Muscle of leg (tissue), 11 donors: ENCODE data around the gene FGF11. TPM values are rescaled to one million over a fixed set of nuclear protein-coding genes. Genes with fewer than 3 reads are reported as not detected.

Experiments
- DNase-seq: peaks from one replicate; pipeline ENCODE4 v3.0.0; 2013
- H3K27ac ChIP-seq: one replicate; pipeline ENCODE4 v1.5.1; 2013; ENCODE audit warnings: mild to moderate bottlenecking, low read length, control low read depth
- H3K27me3 ChIP-seq: one replicate; pipeline ENCODE4 v1.6.1; 2013; ENCODE audit warnings: low read length; ENCODE audit not compliant: control insufficient read depth, insufficient read depth
- H3K36me3 ChIP-seq: one replicate; pipeline ENCODE4 v1.6.1; 2013; ENCODE audit warnings: low read length; ENCODE audit not compliant: control insufficient read depth, insufficient read depth
- H3K4me1 ChIP-seq: one replicate; pipeline ENCODE4 v1.6.1; 2013; ENCODE audit warnings: low read length; ENCODE audit not compliant: control insufficient read depth, insufficient read depth
- H3K4me3 ChIP-seq: one replicate; pipeline ENCODE4 v1.5.1; 2013; ENCODE audit warnings: low read length, control low read depth
- H3K9me3 ChIP-seq: replicated peaks from 2 replicates; pipeline ENCODE4 v1.6.1; 2013; ENCODE audit warnings: low read depth, low read length; ENCODE audit not compliant: control insufficient read depth
- WGBS: methylation state at CpG from one replicate; pipeline ENCODE4 v1.1.5; 2013; ENCODE audit warnings: missing lambda C conversion rate; ENCODE audit not compliant: insufficient coverage; 5-methylcytosine and 5-hydroxymethylcytosine counted together
- polyA plus RNA-seq, 8 donors: library from polyadenylated mRNA; unstranded; fragments of 120-200 nt; gene quantifications; one replicate each; pipeline versions ENCODE4 v1.2.1 to v1.2.3, GENCODE V29; 2013; ENCODE audit warnings: inconsistent platforms in 1 of 8, low replicate concordance in 1 of 8; ENCODE audit not compliant: insufficient read length in 8 of 8, insufficient read depth in 1 of 8
- total RNA-seq: library from RNA; stranded (reverse); fragments of 120-200 nt; gene quantifications from one replicate; pipeline ENCODE4 v1.2.4, GENCODE V29; 2013

FGF11 gene
- total and polyA plus RNA-seq, 9 donors: 1.0 to 4.8 (median 2.0) TPM

DNA sequence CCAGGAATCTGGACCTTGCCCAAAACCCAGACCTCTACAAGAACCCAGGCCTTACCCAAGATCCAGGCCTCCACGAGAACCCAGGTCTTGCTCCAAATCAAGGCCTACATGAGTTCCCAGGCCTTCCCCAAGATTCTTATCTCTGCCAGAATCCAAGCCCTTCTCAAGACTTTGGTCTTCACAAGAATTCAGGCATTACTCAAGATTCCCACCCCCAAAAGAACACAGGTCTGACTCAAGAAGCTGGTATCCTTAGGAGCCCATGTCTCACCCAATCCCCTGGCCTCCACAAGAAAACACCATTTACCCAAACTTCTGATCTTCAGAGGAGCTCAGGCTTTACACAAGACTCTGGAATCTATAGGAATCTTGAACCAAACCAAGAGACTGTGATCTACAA lies 8.1 kb upstream of the FGF11 start:
- H3K27ac ChIP-seq: no peak overlapping the region
- H3K9me3 ChIP-seq: no peaks in the 10 kb centered on the region
- 100% methylated on average over 1 of the region's 1 CpG for WGBS
- peaks cover 11% of the 10 kb centered on the region for H3K4me1 ChIP-seq
- H3K4me3 ChIP-seq: no peak overlapping the region
- no peaks in the 10 kb centered on the region for H3K36me3 ChIP-seq
- no peak for DNase-seq
- H3K27me3 ChIP-seq: peaks cover 14% of the 10 kb centered on the region

DNA sequence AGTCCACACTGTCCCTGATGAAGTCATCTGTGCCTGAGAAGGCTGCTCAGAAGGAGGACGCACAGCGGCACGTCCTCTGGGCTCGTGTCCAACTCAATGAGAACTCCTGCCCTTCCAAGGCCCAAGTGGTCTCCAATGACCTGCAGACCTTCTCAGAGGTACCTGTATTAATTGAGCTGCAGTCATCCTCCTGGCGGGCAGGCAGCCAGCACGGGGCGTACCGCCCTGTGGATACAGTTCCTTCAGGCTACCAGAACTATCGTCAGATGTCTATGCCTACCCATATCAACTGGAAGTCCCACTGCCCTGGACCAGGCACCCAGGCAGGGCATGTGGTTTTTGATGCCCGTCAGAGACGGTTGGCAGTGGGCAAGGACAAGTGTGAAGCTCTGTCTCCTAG lies 7.0 kb upstream of the FGF11 start:
- Histone ChIP-seq H3K27me3 (peaks cover 24% of the 10 kb centered on the region), H3K36me3 (no peaks in the 10 kb centered on the region), H3K27ac (no peak overlapping the region), H3K9me3 (no peaks in the 10 kb centered on the region), H3K4me1 (peaks cover 20% of the 10 kb centered on the region), H3K4me3 (no peak overlapping the region)
- 85% methylated on average over 10 of the region's 11 CpGs for WGBS
- no peak for DNase-seq

DNA sequence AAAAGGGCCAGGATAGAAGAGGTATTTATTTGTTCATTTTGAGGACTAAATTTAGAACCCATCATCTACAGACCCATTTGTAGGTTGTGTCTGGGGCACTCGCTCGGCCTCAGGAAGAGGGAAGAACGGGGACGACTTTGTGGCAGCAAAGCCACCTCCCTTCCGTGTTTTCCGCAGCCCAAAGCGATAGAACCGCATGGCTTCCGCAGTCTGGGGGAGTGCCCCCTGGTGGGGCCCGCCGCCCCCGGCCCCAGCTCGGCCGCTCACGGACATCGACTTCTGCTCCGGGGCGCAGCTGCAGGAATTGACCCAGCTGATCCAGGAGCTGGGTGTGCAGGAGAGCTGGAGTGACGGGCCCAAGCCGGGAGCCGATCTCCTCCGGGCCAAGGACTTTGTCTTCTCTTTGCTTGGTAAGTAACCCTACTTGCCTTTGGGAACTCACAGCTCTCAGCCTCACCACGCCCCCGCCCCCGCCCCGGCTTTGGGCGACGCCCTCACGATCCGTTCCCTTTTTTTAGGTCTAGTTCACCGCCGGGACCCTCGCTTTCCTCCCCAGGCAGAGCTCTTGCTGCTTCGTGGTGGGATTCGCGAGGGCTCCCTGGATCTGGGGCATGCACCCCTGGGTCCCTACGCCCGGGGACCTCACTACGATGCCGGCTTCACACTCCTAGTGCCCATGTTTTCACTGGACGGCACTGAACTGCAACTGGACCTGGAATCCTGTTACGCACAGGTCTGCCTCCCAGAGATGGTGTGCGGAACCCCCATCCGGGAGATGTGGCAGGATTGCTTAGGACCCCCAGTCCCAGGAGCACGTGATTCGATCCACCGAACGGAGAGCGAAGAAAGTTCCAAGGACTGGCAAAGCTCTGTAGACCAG lies 3.4 kb upstream of the FGF11 start:
- WGBS: 3% methylated on average over 49 of the region's 49 CpGs
- DNase-seq: no peak
- Histone ChIP-seq H3K4me3 (peak overlapping the region; percentile 39), H3K27me3 (peaks cover 60% of the 10 kb centered on the region), H3K9me3 (no peaks in the 10 kb centered on the region), H3K4me1 (peaks cover 49% of the 10 kb centered on the region), H3K27ac (peak overlapping the region; percentile 66), H3K36me3 (no peaks in the 10 kb centered on the region)

DNA sequence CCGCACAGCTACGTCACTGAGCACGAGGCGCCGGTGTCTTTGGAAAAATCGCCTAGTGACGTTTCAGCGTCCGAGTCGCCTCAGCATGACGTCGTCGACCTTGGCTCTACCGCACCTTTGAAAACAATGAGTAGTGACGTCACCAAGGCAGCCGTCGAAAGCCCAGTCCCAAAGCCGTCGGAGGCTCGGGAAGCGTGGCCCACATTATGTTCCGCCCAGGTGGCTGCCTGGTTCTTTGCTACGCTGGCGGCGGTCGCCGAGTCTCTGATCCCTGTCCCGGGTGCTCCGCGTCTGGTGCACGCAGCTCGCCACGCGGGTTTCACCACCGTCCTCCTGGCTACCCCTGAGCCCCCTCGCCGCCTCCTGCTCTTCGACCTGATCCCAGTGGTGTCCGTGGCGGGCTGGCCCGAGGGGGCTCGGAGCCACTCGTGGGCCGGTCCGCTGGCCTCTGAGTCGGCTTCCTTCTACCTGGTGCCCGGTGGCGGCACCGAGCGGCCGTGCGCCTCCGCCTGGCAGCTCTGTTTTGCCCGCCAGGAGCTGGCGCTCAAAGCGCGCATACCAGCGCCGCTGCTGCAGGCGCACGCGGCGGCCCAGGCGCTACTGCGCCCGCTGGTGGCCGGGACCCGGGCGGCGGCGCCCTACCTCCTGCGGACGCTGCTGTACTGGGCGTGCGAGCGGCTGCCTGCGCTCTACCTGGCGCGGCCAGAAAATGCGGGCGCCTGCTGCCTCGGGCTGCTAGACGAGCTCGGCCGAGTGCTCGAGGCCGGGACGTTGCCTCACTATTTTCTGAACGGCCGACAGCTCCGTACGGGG lies 2.5 kb upstream of the FGF11 start:
- no peaks in the 10 kb centered on the region for H3K36me3 ChIP-seq
- peak overlapping the region; percentile 26 for H3K4me3 ChIP-seq
- H3K27ac ChIP-seq: peak overlapping the region; percentile 45
- H3K9me3 ChIP-seq: no peaks in the 10 kb centered on the region
- WGBS: under 1% methylated on average over 90 of the region's 92 CpGs
- peaks cover 67% of the 10 kb centered on the region for H3K27me3 ChIP-seq
- peaks cover 55% of the 10 kb centered on the region for H3K4me1 ChIP-seq
- peak; percentile 84 for DNase-seq

DNA sequence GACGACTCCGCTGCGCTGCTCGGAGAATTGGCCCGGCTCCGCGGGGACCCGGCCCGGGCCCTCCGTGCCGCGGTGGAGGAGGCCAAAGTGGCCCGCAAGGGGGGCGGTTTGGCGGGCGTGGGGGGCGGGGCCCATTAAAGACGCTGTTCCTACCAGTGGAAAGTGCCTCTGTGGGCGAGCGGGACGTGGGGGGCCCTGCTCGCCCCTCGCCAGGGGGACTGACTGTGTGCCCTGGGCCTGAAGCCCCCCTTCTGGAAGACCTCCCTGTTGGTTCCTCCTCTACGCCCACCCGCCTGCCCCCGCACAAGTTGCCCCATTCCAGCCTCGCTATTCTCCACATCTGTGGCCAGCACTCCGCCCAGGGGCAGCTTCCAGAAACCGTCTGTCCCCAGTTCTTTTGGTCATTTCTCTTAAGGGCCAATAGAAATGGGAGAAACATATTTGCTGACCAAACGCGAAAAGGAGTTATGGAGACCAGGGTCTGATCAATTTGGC lies 1.9 kb upstream of the FGF11 start:
- H3K4me3 ChIP-seq: peak overlapping the region; percentile 26
- H3K36me3 ChIP-seq: no peaks in the 10 kb centered on the region
- DNase-seq: no peak
- H3K27me3 ChIP-seq: peaks cover 69% of the 10 kb centered on the region
- H3K9me3 ChIP-seq: no peaks in the 10 kb centered on the region
- H3K27ac ChIP-seq: no peak overlapping the region
- WGBS: 12% methylated on average over 24 of the region's 31 CpGs
- peaks cover 55% of the 10 kb centered on the region for H3K4me1 ChIP-seq

DNA sequence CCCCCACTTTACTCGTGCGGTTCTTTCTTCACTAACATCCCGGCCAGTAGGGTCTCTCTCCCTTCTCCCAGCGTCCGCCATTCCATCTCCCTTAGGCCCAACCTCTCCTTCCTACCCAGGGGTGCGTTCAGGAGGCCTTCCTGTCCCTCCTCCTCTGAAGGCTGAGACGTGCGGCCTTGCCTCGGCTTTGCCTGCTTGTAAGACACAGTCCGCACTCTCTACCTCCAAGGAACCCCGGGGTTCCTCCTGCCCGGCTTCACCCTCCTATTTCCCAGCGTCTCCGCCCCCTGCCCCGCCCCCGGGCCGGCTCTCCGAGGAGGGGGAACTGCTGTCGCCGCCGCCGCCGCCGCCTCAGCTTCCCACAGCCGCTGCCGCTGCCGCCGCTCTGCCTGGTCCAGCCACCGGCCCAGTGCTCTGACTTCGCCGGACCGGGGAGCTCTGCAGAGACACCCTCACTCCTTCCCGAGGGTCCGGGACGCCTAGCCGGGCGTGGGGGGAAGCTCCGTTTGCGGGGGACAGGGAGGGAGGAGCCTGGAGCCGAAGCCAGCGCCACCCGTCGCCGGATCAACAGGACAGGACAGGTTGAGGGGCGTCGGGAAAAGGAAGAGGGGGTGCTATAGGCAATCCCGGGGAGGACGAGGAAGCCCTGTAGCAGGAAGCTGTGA lies 1.2 kb upstream of the FGF11 start:
- WGBS: 9% methylated on average over 48 of the region's 48 CpGs
- H3K36me3 ChIP-seq: no peaks in the 10 kb centered on the region
- H3K4me1 ChIP-seq: peaks cover 62% of the 10 kb centered on the region
- no peaks in the 10 kb centered on the region for H3K9me3 ChIP-seq
- H3K27ac ChIP-seq: no peak overlapping the region
- peak; percentile 68 for DNase-seq
- peaks cover 71% of the 10 kb centered on the region for H3K27me3 ChIP-seq
- peak overlapping the region; percentile 34 for H3K4me3 ChIP-seq

DNA sequence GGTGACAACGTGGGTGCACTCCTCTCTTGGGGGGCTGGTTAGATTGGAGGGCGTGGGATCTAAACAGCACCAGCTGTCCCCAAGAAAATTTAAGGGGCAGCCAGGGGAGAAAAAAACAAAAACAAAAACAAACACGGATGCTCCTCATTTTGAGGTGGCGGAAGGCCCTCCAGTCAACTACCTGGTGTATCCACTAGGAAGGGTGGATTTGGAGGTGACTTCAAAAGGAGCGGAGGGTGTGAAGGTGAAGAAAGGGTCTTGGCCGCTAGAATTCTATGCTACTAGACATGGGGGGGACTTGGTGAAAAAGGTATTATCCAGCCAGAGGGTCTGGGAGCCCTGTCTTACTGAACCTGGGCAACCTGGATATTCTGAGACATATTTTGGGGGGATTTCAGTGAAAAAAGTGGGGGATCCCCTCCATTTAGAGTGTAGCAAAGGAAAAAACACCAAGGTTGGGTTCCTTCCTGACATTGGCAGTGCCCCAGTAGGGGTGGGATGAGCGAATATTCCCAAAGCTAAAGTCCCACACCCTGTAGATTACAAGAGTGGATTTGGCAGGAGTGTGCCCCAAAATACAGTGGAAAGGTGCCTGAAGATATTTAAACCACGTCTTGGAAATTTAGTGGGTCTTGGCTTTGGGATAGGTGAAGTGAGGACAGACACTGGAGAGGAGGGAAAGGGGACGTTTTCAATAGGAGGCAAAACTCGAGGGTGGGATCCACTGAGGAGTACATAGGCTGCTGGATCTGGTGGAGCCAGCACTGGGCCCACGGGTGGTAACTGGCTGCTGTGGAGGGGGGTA lies 454 bp upstream of the FGF11 start:
- H3K4me1 ChIP-seq: peaks cover 70% of the 10 kb centered on the region
- 33% methylated on average over 7 of the region's 11 CpGs for WGBS
- no peak for DNase-seq
- no peak overlapping the region for H3K4me3 ChIP-seq
- H3K9me3 ChIP-seq: no peaks in the 10 kb centered on the region
- H3K36me3 ChIP-seq: no peaks in the 10 kb centered on the region
- H3K27me3 ChIP-seq: peaks cover 71% of the 10 kb centered on the region
- H3K27ac ChIP-seq: no peak overlapping the region

DNA sequence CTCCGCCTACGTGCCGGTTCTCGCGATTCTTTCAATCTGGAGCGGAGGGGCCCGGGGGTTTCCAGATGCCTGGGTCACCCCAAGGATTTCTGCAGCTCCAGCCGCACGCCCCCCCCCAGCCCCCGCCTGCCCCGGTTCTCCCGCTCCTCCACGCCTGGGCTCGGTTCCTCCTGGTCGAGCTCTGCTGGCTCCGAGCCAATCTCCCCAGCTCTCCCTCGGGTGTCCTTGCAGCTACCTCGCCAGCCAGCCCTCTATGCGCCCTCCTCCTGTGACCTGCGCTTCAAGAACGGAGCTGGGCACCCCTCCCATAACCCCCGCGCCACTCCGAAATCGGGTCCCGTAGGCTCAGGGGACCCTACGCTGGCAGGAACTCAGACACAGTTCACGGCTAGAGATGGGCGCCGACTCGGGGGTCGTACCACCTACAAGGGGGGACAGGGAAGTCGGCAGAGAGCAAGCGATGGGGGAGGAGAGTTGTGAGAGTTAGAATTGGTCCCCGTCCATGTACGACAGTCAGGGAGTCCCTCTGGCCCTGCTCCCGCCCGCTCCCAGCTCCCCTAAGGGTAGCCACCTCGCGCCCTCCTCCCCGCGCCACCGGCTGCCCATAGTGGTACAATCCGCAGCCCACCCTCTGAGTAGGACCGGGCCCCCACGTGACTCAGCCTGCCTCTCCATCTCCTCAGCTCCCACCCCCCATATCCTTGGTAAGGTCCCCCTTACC lies 961 bp downstream of the FGF11 start:
- WGBS: 1% methylated on average over 38 of the region's 46 CpGs
- peak overlapping the region; percentile 48 for H3K27ac ChIP-seq
- peaks cover 81% of the 10 kb centered on the region for H3K4me1 ChIP-seq
- H3K36me3 ChIP-seq: no peaks in the 10 kb centered on the region
- H3K9me3 ChIP-seq: no peaks in the 10 kb centered on the region
- DNase-seq: peak; percentile 67
- H3K27me3 ChIP-seq: peaks cover 74% of the 10 kb centered on the region
- peak overlapping the region; percentile 46 for H3K4me3 ChIP-seq

DNA sequence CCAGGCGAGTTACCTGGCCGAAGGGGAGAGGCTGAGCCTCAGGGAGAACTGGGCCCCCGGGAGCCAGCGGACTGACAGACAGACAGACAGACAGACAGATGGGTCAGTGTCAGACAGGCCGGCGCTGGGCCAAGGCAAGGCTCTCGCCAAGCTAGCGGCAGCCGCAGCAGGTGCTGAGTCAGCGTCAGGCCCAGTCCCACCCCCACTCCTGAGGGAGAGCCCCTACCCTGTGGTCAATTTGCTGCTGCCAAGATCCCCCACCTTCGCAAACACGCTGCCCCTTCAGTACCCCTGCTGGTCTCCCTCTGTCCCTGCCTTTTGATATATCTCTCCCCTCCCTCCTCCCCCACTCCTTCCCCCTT lies 1.5 kb downstream of the FGF11 start:
- DNase-seq: peak; percentile 67
- WGBS: 2% methylated on average over 9 of the region's 12 CpGs
- Histone ChIP-seq H3K9me3 (no peaks in the 10 kb centered on the region), H3K4me1 (peaks cover 81% of the 10 kb centered on the region), H3K36me3 (no peaks in the 10 kb centered on the region), H3K4me3 (peak overlapping the region; percentile 46), H3K27ac (peak overlapping the region; percentile 48), H3K27me3 (peaks cover 74% of the 10 kb centered on the region)
